GM12892 (cell line): Measurements from ENCODE around the gene LEF1.

ENCODE experiments used
- POLR2A ChIP-seq: IDR thresholded peaks from 2 replicates; pipeline ENCODE4 v1.6.1; 2011; ENCODE audit warnings: low read depth, low read length, control low read depth
- POLR2AphosphoS5 ChIP-seq: IDR thresholded peaks from 2 replicates; pipeline ENCODE4 v1.6.1; 2011; ENCODE audit warnings: low read depth, low read length, control low read depth

DNA sequence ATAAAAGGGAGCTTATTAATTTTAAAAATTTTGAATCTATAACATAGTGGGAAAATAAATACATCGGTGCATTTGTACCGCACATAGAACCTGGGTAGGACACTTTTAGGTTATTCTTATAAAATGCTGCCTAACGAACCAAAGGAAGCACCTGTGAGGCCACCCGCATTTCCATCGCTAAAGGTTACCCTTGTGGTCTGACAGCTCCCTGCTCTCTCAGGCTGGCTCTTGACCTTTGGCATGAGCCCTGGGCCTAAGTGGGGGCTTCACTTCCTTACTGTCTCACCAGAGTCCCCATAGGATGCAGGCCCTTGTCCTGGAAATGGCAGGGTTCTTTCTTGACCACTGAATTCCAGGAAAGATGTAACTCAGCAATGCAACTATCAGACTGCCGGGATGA is 133.0 kb downstream of the LEF1 start:
- TF ChIP-seq POLR2A (no peak), POLR2AphosphoS5 (no peak)
